ENCODE measurements around the gene WDR73. TPM values are rescaled to one million over a fixed set of nuclear protein-coding genes. Genes with fewer than 3 reads are reported as not detected.

Gene WDR73
- total RNA-seq, 1 experiment from 2014 or later = 42.4 TPM

DNA sequence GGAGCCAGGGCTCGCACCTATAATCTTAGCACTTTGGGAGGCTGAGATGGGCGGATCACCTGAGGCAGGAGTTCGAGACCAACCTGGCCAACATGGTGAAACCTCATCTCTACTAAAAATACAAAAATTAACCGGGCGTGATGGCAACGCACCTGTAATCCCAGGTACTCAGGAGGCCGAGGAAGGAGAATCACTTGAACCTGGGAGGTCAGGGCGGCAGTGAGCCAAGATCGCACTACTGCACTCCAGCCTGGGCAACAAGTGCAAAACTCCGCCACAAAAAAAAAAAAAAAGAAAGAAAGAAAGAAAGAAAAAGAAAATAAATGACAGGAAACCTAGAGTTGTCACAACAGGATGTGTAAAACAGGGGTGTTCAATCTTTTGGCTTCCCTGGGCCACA is 6.9 kb upstream of the WDR73 start:
- Histone ChIP-seq H3K36me3 (ENCODE audit: insufficient read depth, low read length, poor library complexity, severe bottlenecking) (peaks cover 4% of the 10 kb centered on the region), H3K4me3 (ENCODE audit: low read depth, low read length, poor library complexity, severe bottlenecking) (no peak overlapping the region), H3K27me3 (replicated peaks; ENCODE audit: insufficient read depth, low read depth, low read length, poor library complexity) (no peaks in the 10 kb centered on the region), H3K9me3 (ENCODE audit: low read depth, low read length, poor library complexity, severe bottlenecking) (no peaks in the 10 kb centered on the region), H3K27ac (ENCODE audit: low read depth, low read length, poor library complexity, severe bottlenecking) (no peak overlapping the region), H3K4me1 (ENCODE audit: insufficient read depth, low read length, poor library complexity, severe bottlenecking) (peaks cover 16% of the 10 kb centered on the region)
- intact Hi-C loops (cut with micrococcal nuclease; ENCODE audit: unreplicated experiment) = no loop called here
- ChIA-PET POLR2A (ENCODE audit: low non-redundant PET) (no interaction called here), CTCF (no interaction called here)
- DNase-seq (ENCODE audit: low spot score) = no peak
- TF ChIP-seq CTCF (conservative IDR thresholded peaks at IDR 0.05; ENCODE audit: low read depth, low read length) (no peak), EZH2 (IDR thresholded peaks at IDR 0.05; ENCODE audit: borderline replicate concordance, low read depth, low read length, poor library complexity, severe bottlenecking) (no peak)
- BruUV-seq (replicated peaks) = no TSS peak

GRCh38 chr15:84659904-84660781 is 6.1 kb upstream of the WDR73 start:
- POLR2A ChIA-PET (ENCODE audit: low non-redundant PET) = interaction anchor here (0.5 kb wide), 1 partner anchor 26 kb away, joined by 9 read pairs; no protein-coding TSS in a partner anchor
- Histone ChIP-seq H3K27ac (ENCODE audit: low read depth, low read length, poor library complexity, severe bottlenecking) (no peak overlapping the region), H3K4me1 (ENCODE audit: insufficient read depth, low read length, poor library complexity, severe bottlenecking) (peaks cover 16% of the 10 kb centered on the region), H3K27me3 (replicated peaks; ENCODE audit: insufficient read depth, low read depth, low read length, poor library complexity) (no peaks in the 10 kb centered on the region), H3K36me3 (ENCODE audit: insufficient read depth, low read length, poor library complexity, severe bottlenecking) (no peaks in the 10 kb centered on the region), H3K4me3 (ENCODE audit: low read depth, low read length, poor library complexity, severe bottlenecking) (no peak overlapping the region), H3K9me3 (ENCODE audit: low read depth, low read length, poor library complexity, severe bottlenecking) (no peaks in the 10 kb centered on the region)
- DNase-seq (ENCODE audit: low spot score) = no peak
- no peak for TF ChIP-seq EZH2 (IDR thresholded peaks at IDR 0.05; ENCODE audit: borderline replicate concordance, low read depth, low read length, poor library complexity, severe bottlenecking)
- TF ChIP-seq CTCF (conservative IDR thresholded peaks at IDR 0.05; ENCODE audit: low read depth, low read length) = no peak
- CTCF ChIA-PET = no interaction called here
- intact Hi-C loops (cut with micrococcal nuclease; ENCODE audit: unreplicated experiment) = no loop called here
- BruUV-seq (replicated peaks) = no TSS peak

DNA sequence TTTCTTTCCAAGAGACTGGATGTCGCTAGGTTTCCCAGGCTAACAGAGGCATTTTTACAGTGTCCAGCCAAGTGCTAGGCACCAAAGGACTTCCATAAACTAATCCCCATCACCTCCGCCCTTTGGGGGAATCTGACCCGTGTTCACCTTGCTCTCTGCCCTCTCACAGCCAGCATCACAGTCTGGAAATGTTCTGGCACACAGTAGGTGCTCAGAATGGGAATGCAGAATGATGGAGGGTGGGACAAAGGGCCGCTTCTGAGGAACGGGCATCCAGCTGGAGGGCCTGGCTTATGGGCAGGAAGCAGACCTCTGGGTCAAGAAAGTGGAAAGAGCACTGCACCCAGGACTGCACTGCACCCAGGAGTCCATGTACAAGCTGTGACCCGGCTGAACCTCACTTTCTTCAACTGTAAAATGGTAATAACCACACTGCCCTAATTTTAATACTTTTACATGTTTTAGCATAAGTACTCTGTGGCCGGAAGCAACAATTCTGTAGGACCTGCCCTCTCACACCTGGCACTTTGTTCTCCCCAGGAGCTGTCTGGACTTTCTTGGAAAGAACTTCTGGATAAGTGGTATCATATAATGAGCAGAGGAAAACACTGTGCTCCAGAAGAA is 4.8 kb upstream of the WDR73 start:
- Histone ChIP-seq H3K4me1 (ENCODE audit: insufficient read depth, low read length, poor library complexity, severe bottlenecking) (peaks cover 16% of the 10 kb centered on the region), H3K27ac (ENCODE audit: low read depth, low read length, poor library complexity, severe bottlenecking) (no peak overlapping the region), H3K27me3 (replicated peaks; ENCODE audit: insufficient read depth, low read depth, low read length, poor library complexity) (no peaks in the 10 kb centered on the region), H3K4me3 (ENCODE audit: low read depth, low read length, poor library complexity, severe bottlenecking) (peak overlapping the region; percentile 62), H3K9me3 (ENCODE audit: low read depth, low read length, poor library complexity, severe bottlenecking) (no peaks in the 10 kb centered on the region), H3K36me3 (ENCODE audit: insufficient read depth, low read length, poor library complexity, severe bottlenecking) (no peaks in the 10 kb centered on the region)
- no peak for TF ChIP-seq EZH2 (IDR thresholded peaks at IDR 0.05; ENCODE audit: borderline replicate concordance, low read depth, low read length, poor library complexity, severe bottlenecking)
- no peak for TF ChIP-seq CTCF (conservative IDR thresholded peaks at IDR 0.05; ENCODE audit: low read depth, low read length)
- CTCF ChIA-PET = interaction anchor here (0.8 kb wide), 1 partner anchor 41 kb away, joined by 4 read pairs; no protein-coding TSS in a partner anchor
- no TSS peak for BruUV-seq (replicated peaks)
- DNase-seq (ENCODE audit: low spot score) = no peak
- intact Hi-C loops (cut with micrococcal nuclease; ENCODE audit: unreplicated experiment) = no loop called here
- POLR2A ChIA-PET (ENCODE audit: low non-redundant PET) = no interaction called here
